Mesendoderm (in vitro differentiated cells): ENCODE data around the gene SPACA4.

Experiments
- DNase-seq: peaks from one replicate; pipeline ENCODE4 v3.0.0; 2013
- H2AK5ac ChIP-seq: 2 replicates; pipeline ENCODE4 v1.6.1; 2013; ENCODE audit warnings: low read length, inconsistent platforms
- H2BK120ac ChIP-seq: 2 replicates; pipeline ENCODE4 v1.6.1; 2013; ENCODE audit warnings: low read depth, mild to moderate bottlenecking, low read length, moderate library complexity, mixed read lengths
- H2BK15ac ChIP-seq: replicated peaks from 2 replicates; pipeline ENCODE4 v1.6.1; 2013; ENCODE audit warnings: low read depth, mild to moderate bottlenecking, moderate library complexity
- H2BK5ac ChIP-seq: 2 replicates; pipeline ENCODE4 v1.6.1; 2013; ENCODE audit warnings: low read length, inconsistent platforms
- H3K18ac ChIP-seq: 2 replicates; pipeline ENCODE4 v1.6.1; 2013; ENCODE audit warnings: mild to moderate bottlenecking, low read length, mixed read lengths
- H3K23ac ChIP-seq: one replicate; pipeline ENCODE4 v1.6.1; 2013; ENCODE audit warnings: low read length
- H3K27ac ChIP-seq: 2 replicates; pipeline ENCODE4 v1.5.1; 2013; ENCODE audit warnings: low read depth, mild to moderate bottlenecking, inconsistent platforms, low read length, moderate library complexity
- H3K27me3 ChIP-seq: 2 replicates; pipeline ENCODE4 v1.6.1; 2013; ENCODE audit warnings: low read length, control low read depth, mild to moderate bottlenecking, inconsistent platforms; ENCODE audit not compliant: insufficient read depth, poor library complexity
- H3K36me3 ChIP-seq: 2 replicates; pipeline ENCODE4 v1.6.1; 2013; ENCODE audit warnings: low read length, inconsistent platforms; ENCODE audit not compliant: control insufficient read depth, insufficient read depth
- H3K4ac ChIP-seq: one replicate; pipeline ENCODE4 v1.6.1; 2013; ENCODE audit warnings: low read depth, mild to moderate bottlenecking, low read length, moderate library complexity
- H3K4me1 ChIP-seq: 2 replicates; pipeline ENCODE4 v1.6.1; 2013; ENCODE audit warnings: low read depth, low read length, inconsistent platforms; ENCODE audit not compliant: control insufficient read depth
- H3K4me2 ChIP-seq: 2 replicates; pipeline ENCODE4 v1.6.1; 2013; ENCODE audit warnings: low read length
- H3K4me3 ChIP-seq: 2 replicates; pipeline ENCODE4 v1.5.1; 2013; ENCODE audit warnings: mild to moderate bottlenecking, low read length
- H3K56ac ChIP-seq: one replicate; pipeline ENCODE4 v1.6.1; 2013; ENCODE audit warnings: low read length
- H3K79me1 ChIP-seq: 2 replicates; pipeline ENCODE4 v1.6.1; 2013; ENCODE audit warnings: low read length, inconsistent platforms
- H3K79me2 ChIP-seq: 2 replicates; pipeline ENCODE4 v1.6.1; 2013; ENCODE audit warnings: mild to moderate bottlenecking, low read length; ENCODE audit not compliant: control insufficient read depth, insufficient read depth
- H3K9ac ChIP-seq: 2 replicates; pipeline ENCODE4 v1.6.1; 2013; ENCODE audit warnings: low read length, inconsistent platforms
- H4K5ac ChIP-seq: one replicate; pipeline ENCODE4 v1.6.1; 2013; ENCODE audit warnings: low read length
- H4K8ac ChIP-seq: one replicate; pipeline ENCODE4 v1.6.1; 2013; ENCODE audit warnings: low read depth, mild to moderate bottlenecking, control low read depth, low read length, moderate library complexity
- WGBS: extraction: QIAGEN DNeasy Blood & Tissue Kit; methylation state at CpG from one replicate; pipeline ENCODE4 v1.1.7; 2013; ENCODE audit warnings: low lambda C conversion rate, missing lambda C conversion rate; ENCODE audit not compliant: insufficient coverage; ENCODE audit errors: extremely low coverage; 5-methylcytosine and 5-hydroxymethylcytosine counted together

Gene SPACA4

DNA sequence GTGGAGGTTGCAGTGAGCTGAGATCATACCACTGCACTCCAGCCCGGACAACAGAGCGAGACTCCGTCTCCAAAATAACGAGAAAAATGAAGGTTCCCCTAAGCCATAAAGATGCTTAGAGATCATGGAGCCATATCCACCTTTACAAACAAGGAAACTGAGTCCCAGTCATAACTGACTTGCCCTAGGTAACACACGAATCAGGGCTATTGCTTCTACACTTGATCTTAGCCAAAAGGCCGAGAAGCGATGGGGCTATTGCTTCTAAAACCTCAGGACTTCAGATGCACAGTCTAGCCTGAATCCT, 27.4 kb downstream of the SPACA4 start:
- Histone ChIP-seq H2BK5ac (no peak overlapping the region), H2AK5ac (no peak overlapping the region), H3K4me1 (peaks cover 13% of the 10 kb centered on the region), H3K79me1 (no peaks in the 10 kb centered on the region), H4K5ac (no peak overlapping the region), H3K4me3 (no peak overlapping the region), H3K4me2 (no peak overlapping the region), H3K9ac (peak overlapping the region; percentile 20), H3K27ac (no peak overlapping the region), H3K23ac (no peak overlapping the region), H2BK120ac (no peak overlapping the region), H3K4ac (no peak overlapping the region), H4K8ac (no peak overlapping the region), H3K56ac (peak overlapping the region; percentile 19), H3K79me2 (no peaks in the 10 kb centered on the region), H3K18ac (no peak overlapping the region), H3K36me3 (no peaks in the 10 kb centered on the region), H2BK15ac (no peak overlapping the region), H3K27me3 (peaks cover 9% of the 10 kb centered on the region)
- no CpG with 5 or more reads among the region's 7 CpGs for WGBS
- no peak for DNase-seq

DNA sequence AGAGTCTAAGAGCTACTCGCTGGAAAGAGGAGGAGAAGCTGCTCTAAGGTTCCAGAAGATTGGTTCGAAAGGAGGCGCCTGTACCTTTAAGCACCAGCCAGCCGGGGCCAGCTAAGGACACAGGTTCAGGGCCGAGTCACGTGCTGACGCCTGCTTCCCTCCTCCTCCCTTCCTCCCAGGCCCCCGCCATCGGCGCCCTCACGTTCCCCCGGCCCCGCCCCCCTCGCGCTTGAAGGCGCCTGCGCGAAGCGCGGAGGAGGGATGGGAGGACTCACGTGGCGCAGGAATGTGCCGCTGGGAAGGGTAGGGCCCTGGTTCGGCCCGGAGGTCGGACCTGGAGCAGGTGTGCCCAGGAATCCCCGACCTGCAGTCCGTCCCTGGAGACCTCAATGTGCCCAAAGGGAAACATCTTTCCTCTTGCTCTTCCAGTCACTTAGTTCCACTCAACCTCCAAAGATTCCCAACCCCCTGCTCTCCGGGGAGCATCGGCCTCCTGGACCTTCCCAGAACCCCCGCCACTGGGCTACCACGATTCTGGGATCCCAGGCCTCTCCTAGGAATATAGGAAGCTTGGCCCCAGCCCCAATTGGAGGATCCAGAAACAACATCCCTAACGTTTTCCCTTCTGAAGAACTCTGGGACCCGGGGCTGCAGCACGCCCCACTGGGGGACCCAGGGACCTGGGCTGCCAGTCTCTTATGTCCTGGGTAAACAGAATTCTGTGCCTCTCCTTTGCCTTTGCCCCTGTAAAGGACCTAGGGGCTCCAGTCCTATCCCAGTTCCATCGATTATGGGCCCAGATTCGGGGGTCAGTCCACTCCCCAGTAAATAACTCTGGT, 28.1 kb downstream of the SPACA4 start:
- H2AK5ac ChIP-seq, result no peak overlapping the region
- H3K27ac ChIP-seq, result no peak overlapping the region
- H2BK15ac ChIP-seq, result no peak overlapping the region
- H2BK5ac ChIP-seq, result no peak overlapping the region
- no peak overlapping the region for H3K4ac ChIP-seq
- no peaks in the 10 kb centered on the region for H3K79me2 ChIP-seq
- peak overlapping the region; percentile 20 for H3K9ac ChIP-seq
- peak overlapping the region; percentile 25 for H3K56ac ChIP-seq
- no peak overlapping the region for H3K23ac ChIP-seq
- H4K8ac ChIP-seq, result no peak overlapping the region
- H3K79me1 ChIP-seq, result no peaks in the 10 kb centered on the region
- peak overlapping the region; percentile 41 for H3K18ac ChIP-seq
- H3K4me2 ChIP-seq, result peak overlapping the region; percentile 34
- WGBS, result no CpG with 5 or more reads among the region's 37 CpGs
- peaks cover 13% of the 10 kb centered on the region for H3K4me1 ChIP-seq
- DNase-seq, result peak; percentile 98
- no peaks in the 10 kb centered on the region for H3K36me3 ChIP-seq
- no peak overlapping the region for H3K4me3 ChIP-seq
- peaks cover 9% of the 10 kb centered on the region for H3K27me3 ChIP-seq
- no peak overlapping the region for H4K5ac ChIP-seq
- H2BK120ac ChIP-seq, result peak overlapping the region; percentile 15

DNA sequence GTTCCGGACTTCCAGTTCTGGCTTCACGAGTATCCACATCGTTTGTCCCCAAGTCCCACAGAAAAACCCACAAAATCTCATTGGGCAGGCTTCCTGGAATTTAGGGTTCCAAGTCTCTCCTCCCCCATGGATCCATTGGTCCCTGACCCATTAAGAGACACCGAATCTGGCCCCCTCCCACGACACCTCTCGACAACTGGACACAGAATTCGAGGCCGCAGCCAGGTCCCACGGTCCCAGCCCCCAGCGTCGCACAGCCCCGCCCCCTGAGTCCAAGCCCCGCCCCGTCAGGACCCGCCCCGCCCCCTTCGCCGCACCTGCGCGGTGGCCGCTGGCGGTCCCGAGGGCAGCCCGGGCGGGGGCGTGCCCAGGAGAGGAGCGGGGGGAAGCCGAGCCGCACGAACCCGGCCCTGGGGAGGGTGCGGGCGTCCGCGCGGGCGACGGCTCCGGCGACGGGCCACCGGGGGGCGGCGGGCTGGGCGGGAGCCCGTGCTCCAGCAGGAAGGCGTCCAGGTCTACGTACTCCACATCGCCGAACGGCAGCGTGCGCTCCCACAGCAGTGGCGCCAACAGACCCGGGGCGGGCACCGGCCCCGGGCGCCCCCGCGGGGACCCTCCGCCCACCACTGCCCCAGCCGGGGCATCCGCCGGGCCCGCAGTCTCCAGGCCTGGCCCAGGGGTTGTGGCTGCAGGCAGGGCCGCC, 28.9 kb downstream of the SPACA4 start:
- Histone ChIP-seq H3K4me2 (peak overlapping the region; percentile 67), H4K8ac (no peak overlapping the region), H3K4ac (no peak overlapping the region), H3K36me3 (no peaks in the 10 kb centered on the region), H4K5ac (no peak overlapping the region), H3K79me1 (no peaks in the 10 kb centered on the region), H2BK15ac (no peak overlapping the region), H3K79me2 (no peaks in the 10 kb centered on the region), H2AK5ac (no peak overlapping the region), H3K56ac (peak overlapping the region; percentile 79), H3K4me1 (peaks cover 13% of the 10 kb centered on the region), H3K4me3 (no peak overlapping the region), H2BK120ac (no peak overlapping the region), H3K27ac (no peak overlapping the region), H3K23ac (no peak overlapping the region), H3K9ac (peak overlapping the region; percentile 64), H3K27me3 (peaks cover 9% of the 10 kb centered on the region), H2BK5ac (no peak overlapping the region), H3K18ac (peak overlapping the region; percentile 56)
- no peak for DNase-seq
- WGBS, result no CpG with 5 or more reads among the region's 67 CpGs

GRCh38 chr19:48635966-48636858, 29.7 kb downstream of the SPACA4 start:
- Histone ChIP-seq H3K9ac (peak overlapping the region; percentile 64), H4K5ac (no peak overlapping the region), H3K79me2 (no peaks in the 10 kb centered on the region), H3K56ac (peak overlapping the region; percentile 79), H3K23ac (no peak overlapping the region), H2AK5ac (no peak overlapping the region), H3K36me3 (no peaks in the 10 kb centered on the region), H2BK15ac (no peak overlapping the region), H2BK120ac (no peak overlapping the region), H3K27ac (no peak overlapping the region), H4K8ac (no peak overlapping the region), H3K79me1 (no peaks in the 10 kb centered on the region), H3K27me3 (peaks cover 9% of the 10 kb centered on the region), H3K4me2 (peak overlapping the region; percentile 67), H3K4me1 (peaks cover 10% of the 10 kb centered on the region), H3K4me3 (no peak overlapping the region), H3K4ac (no peak overlapping the region), H3K18ac (peak overlapping the region; percentile 56), H2BK5ac (no peak overlapping the region)
- no peak for DNase-seq
- no CpG with 5 or more reads among the region's 35 CpGs for WGBS

DNA sequence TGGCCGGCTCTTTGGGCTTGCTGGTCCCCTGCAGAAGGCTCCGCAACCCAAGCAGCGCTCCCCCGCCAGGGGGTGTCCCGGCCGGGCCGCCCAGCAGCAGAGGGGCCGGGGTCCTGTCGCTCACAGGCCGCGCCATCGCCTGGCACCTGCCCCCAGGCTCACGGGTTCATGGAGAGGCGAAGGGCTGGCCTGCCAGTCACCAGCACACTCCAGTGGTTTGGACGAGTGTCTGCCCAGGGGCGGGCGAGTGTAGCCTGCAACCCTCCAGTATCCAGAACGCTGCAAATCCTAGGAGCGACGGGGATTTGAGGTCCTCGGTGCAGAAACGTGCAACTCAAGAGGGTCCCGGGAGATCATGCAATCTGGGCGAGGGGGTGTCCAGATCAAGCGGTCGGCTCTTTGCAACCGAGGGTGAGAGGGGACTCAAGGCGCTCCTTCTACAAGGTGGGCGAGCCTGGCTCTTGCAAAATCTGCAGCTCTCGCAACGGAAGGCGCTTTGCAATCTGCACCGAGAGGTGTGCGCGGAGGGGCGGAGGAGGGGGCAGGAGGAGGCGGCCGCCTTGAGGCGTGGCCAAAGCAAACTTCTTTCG, 30.4 kb downstream of the SPACA4 start, which contains the start of gene DBP:
Gene DBP (minus strand): TSS at position 521 of the 590 bp plus-strand sequence. CDS start 385 bp downstream, at position 136.
- peak within 1 kb of the TSS; percentile 31 for H3K9ac ChIP-seq
- no peak within 1 kb of the TSS for H3K4me3 ChIP-seq
- no peaks in the 10 kb centered on the region for H3K79me2 ChIP-seq
- no peak for DNase-seq
- H3K4me2 ChIP-seq, result peak within 1 kb of the TSS; percentile 59
- H2BK120ac ChIP-seq, result no peak within 1 kb of the TSS
- H3K27ac ChIP-seq, result no peak within 1 kb of the TSS
- H2BK5ac ChIP-seq, result no peak within 1 kb of the TSS
- H3K4ac ChIP-seq, result no peak within 1 kb of the TSS
- no CpG with 5 or more reads among the region's 40 CpGs for WGBS
- no peak within 1 kb of the TSS for H3K18ac ChIP-seq
- H3K4me1 ChIP-seq, result peaks cover 10% of the 10 kb centered on the region
- no peak within 1 kb of the TSS for H2AK5ac ChIP-seq
- no peak within 1 kb of the TSS for H4K8ac ChIP-seq
- peaks cover 9% of the 10 kb centered on the region for H3K27me3 ChIP-seq
- H3K36me3 ChIP-seq, result no peaks in the 10 kb centered on the region
- H3K79me1 ChIP-seq, result no peaks in the 10 kb centered on the region
- no peak within 1 kb of the TSS for H2BK15ac ChIP-seq
- H3K23ac ChIP-seq, result no peak within 1 kb of the TSS
- H3K56ac ChIP-seq, result peak within 1 kb of the TSS; percentile 66
- no peak within 1 kb of the TSS for H4K5ac ChIP-seq
